Gastroesophageal sphincter (tissue), 3 donors: Measurements from ENCODE around the gene TMEM171.

Experiments used
- EP300 ChIP-seq: sonication (generic); formaldehyde crosslinking; IDR thresholded peaks from one replicate; pipeline ENCODE4 v1.6.1; 2017; ENCODE audit warnings: antibody characterized with exemption, mild to moderate bottlenecking
- POLR2A ChIP-seq, 2 donors: fragments of 450-650 bp; IDR thresholded peaks; one replicate each; pipeline ENCODE4 v1.6.1; 2017; ENCODE audit warnings: antibody characterized with exemption in 2 of 2, mild to moderate bottlenecking in 2 of 2, moderate library complexity in 1 of 2
- POLR2AphosphoS5 ChIP-seq: sonication (generic); formaldehyde crosslinking; IDR thresholded peaks from one replicate; pipeline ENCODE4 v1.6.1; 2017; ENCODE audit warnings: antibody characterized with exemption
- TF ChIP-seq, protein P1 (sequence below), 4 experiments: fragments of 200-600 bp in 2 of 4; fragments of 450-650 bp in 2 of 4; sonication (generic) in 1 of 4; IDR thresholded peaks; one replicate each; pipeline ENCODE4 v1.5.1; 2017 to 2019; ENCODE audit warnings: antibody characterized with exemption in 4 of 4, mild to moderate bottlenecking in 2 of 4, moderate library complexity in 2 of 4

DNA sequence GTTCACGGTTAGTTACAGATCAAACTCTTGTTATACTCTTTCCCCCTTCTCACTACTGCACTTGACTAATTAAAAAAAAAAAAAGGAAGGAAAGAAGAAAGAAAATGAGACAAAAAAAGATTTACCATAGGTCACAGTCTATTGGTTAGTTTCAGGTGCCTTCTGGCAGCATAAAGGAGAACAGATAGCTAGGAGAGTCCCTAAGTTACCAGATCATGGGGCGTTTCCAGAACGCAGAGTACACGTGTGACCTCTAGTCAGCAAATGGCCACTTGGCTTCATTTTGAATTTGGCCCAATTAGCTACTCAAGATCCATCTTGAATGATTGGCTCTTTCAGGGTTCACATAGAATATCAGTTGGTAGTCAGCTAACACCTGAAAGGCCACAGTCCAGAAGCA, 20.3 kb upstream of the TMEM171 start:
- TF ChIP-seq POLR2A (IDR thresholded peaks at IDR 0.05) (no peak), POLR2AphosphoS5 (no peak), EP300 (no peak)
- TF ChIP-seq, protein P1, sequence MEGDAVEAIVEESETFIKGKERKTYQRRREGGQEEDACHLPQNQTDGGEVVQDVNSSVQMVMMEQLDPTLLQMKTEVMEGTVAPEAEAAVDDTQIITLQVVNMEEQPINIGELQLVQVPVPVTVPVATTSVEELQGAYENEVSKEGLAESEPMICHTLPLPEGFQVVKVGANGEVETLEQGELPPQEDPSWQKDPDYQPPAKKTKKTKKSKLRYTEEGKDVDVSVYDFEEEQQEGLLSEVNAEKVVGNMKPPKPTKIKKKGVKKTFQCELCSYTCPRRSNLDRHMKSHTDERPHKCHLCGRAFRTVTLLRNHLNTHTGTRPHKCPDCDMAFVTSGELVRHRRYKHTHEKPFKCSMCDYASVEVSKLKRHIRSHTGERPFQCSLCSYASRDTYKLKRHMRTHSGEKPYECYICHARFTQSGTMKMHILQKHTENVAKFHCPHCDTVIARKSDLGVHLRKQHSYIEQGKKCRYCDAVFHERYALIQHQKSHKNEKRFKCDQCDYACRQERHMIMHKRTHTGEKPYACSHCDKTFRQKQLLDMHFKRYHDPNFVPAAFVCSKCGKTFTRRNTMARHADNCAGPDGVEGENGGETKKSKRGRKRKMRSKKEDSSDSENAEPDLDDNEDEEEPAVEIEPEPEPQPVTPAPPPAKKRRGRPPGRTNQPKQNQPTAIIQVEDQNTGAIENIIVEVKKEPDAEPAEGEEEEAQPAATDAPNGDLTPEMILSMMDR (IDR thresholded peaks at IDR 0.05), result no peak
